CD4-positive, alpha-beta T cell (primary cell): ENCODE data around the gene BCL2L12. TPM values are rescaled to one million over a fixed set of nuclear protein-coding genes. Genes with fewer than 3 reads are reported as not detected.
"Not testable (repeated sequence)": the region's sequence is repeated elsewhere in the genome, so short reads cannot be mapped to it uniquely, and the experiment has no call there.

Source experiments
- ATAC-seq: fragments of 200-7000 bp; cut with Tn5 transposase; one replicate; pipeline ENCODE4 v1.10.0; 2022; ENCODE audit warnings: mild to moderate bottlenecking; ENCODE audit not compliant: poor library complexity
- CTCF ChIA-PET: fragments of 350-600 bp; sonication (Branson Sonifier 250); formaldehyde crosslinking; loops from one replicate; lab custom pipeline; 2021; ENCODE audit warnings: antibody characterized with exemption, inconsistent platforms; lab: Charles Lee
- POLR2A ChIA-PET: fragments of 350-600 bp; sonication (Branson Sonifier 250); formaldehyde crosslinking; loops from one replicate; lab custom pipeline; 2021; ENCODE audit warnings: antibody characterized with exemption, inconsistent platforms; lab: Charles Lee
- DNase-seq, 14 experiments: peaks; one replicate each; pipeline ENCODE4 v3.0.0-alpha.2; 2013 to 2020; ENCODE audit warnings: mixed read lengths in 2 of 14
- H3K27ac ChIP-seq, 2 donors: one replicate each; pipeline versions ENCODE4 v1.5.1 to v1.7.0; 2013; ENCODE audit warnings: low read length in 2 of 2, low read depth in 1 of 2, mild to moderate bottlenecking in 1 of 2
- H3K27me3 ChIP-seq, 2 experiments: 1 replicate in 1 of 2; 2 replicates in 1 of 2; pipeline versions ENCODE4 v1.6.1 to v1.7.0; 2013; ENCODE audit warnings: low read length in 2 of 2, control low read depth in 1 of 2, mild to moderate bottlenecking in 1 of 2, moderate library complexity in 1 of 2; ENCODE audit not compliant: insufficient read depth in 2 of 2, control insufficient read depth in 1 of 2
- H3K36me3 ChIP-seq: one replicate; pipeline ENCODE4 v1.6.1; 2013; ENCODE audit warnings: low read length, control low read depth; ENCODE audit not compliant: insufficient read depth
- H3K4me1 ChIP-seq: one replicate; pipeline ENCODE4 v1.6.1; 2013; ENCODE audit warnings: low read length, control low read depth; ENCODE audit not compliant: insufficient read depth
- H3K4me3 ChIP-seq: one replicate; pipeline ENCODE4 v1.5.1; 2013; ENCODE audit warnings: mild to moderate bottlenecking, low read length, moderate library complexity
- H3K9me3 ChIP-seq, 2 experiments: 1 replicate in 1 of 2; 2 replicates in 1 of 2; pipeline versions ENCODE4 v1.6.1 to v1.7.0; 2013; ENCODE audit warnings: low read length in 2 of 2, mild to moderate bottlenecking in 2 of 2, control low read depth in 1 of 2, moderate library complexity in 1 of 2; ENCODE audit not compliant: control insufficient read depth in 1 of 2, insufficient read depth in 1 of 2
- H3K27ac Mint-ChIP-seq: one replicate; pipeline ENCODE4 v1.8.0; 2020; ENCODE audit warnings: mixed read lengths
- H3K27me3 Mint-ChIP-seq: one replicate; pipeline ENCODE4 v1.8.0; 2021; ENCODE audit warnings: mixed read lengths
- H3K36me3 Mint-ChIP-seq: one replicate; pipeline ENCODE4 v1.8.0; 2021; ENCODE audit warnings: low read depth, mixed read lengths
- H3K4me1 Mint-ChIP-seq: one replicate; pipeline ENCODE4 v1.8.0; 2021; ENCODE audit warnings: low read depth, mixed read lengths
- H3K4me3 Mint-ChIP-seq: one replicate; pipeline ENCODE4 v1.8.0; 2020; ENCODE audit warnings: mild to moderate bottlenecking, mixed read lengths
- H3K9me3 Mint-ChIP-seq: one replicate; pipeline ENCODE4 v1.8.0; 2020; ENCODE audit warnings: mixed read lengths
- intact Hi-C, 2 experiments: fragments of 100-400 bp; cut with DNase I in 1 of 2; cut with micrococcal nuclease in 1 of 2; formaldehyde crosslinking; loops; one replicate each; pipeline versions ENCODE4 v1.15.1 to v1.9.0; 2023 to 2025; cut with DNase I, micrococcal nuclease
- polyA plus RNA-seq, 2 donors: library from polyadenylated mRNA; unstranded; fragments of 120-200 nt; gene quantifications; one replicate each; pipeline ENCODE4 v1.2.1, GENCODE V29; 2013
- total RNA-seq, 174 experiments: library from RNA in 2 of 174; stranded (reverse) in 2 of 174; gene quantifications; one replicate each; pipeline ENCODE4 v1.2.3 and lab custom pipeline; 2021 to 2026
- TF ChIP-seq, protein P1 (sequence below): fragments of 200-600 bp; IDR thresholded peaks from one replicate; pipeline ENCODE4 v1.8.0; 2022; ENCODE audit warnings: antibody characterized with exemption, mild to moderate bottlenecking

The BCL2L12 gene
- total RNA-seq (10 to 100 TPM in 1 of 2 experiments, 1 to 10 TPM in 1; 9.9 to 11.3 TPM), total RNA-seq (lab: John Stamatoyannopoulos, UW) (2.1 to 39.7 (median 6.4) reads per million in 172 experiments)
- polyA plus RNA-seq (2013, experiment 1 of 2), result 16.5 TPM
- 16.7 TPM for polyA plus RNA-seq (2013, experiment 2 of 2)

- Mint-ChIP-seq H3K9me3 (no peaks in the 10 kb centered on the region), H3K4me1 (peaks cover 18% of the 10 kb centered on the region), H3K27ac (peak within 1 kb of the TSS; percentile 88), H3K27me3 (no peaks in the 10 kb centered on the region), H3K36me3 (peaks cover 29% of the 10 kb centered on the region), H3K4me3 (peak within 1 kb of the TSS; percentile 95)
- intact Hi-C loops, result loop anchor here (1.0 to 10.0 kb wide), 6 partner anchors 10 to 1411 kb away; partner anchors contain the start of genes CARD8 (in 1 of the 2), PRR12 (in 1 of the 2) and SCAF1 (in 1 of the 2)
- ChIA-PET POLR2A (interaction anchor here (0.9 to 6.7 kb wide), 10 partner anchors 10 to 214 kb away, joined by 4 to 125 read pairs (median 9); partner anchors contain the start of genes FUZ, NOSIP, PIH1D1 and PRMT1), CTCF (interaction anchor here (0.8 to 1.6 kb wide), 4 partner anchors 13 to 192 kb away, joined by 3 to 4 read pairs (median 4); no protein-coding TSS in a partner anchor)
- H3K27ac ChIP-seq, result peak within 1 kb of the TSS; percentile 57 to 90
- no peaks in the 10 kb centered on the region for H3K27me3 ChIP-seq
- TF ChIP-seq, protein P1, sequence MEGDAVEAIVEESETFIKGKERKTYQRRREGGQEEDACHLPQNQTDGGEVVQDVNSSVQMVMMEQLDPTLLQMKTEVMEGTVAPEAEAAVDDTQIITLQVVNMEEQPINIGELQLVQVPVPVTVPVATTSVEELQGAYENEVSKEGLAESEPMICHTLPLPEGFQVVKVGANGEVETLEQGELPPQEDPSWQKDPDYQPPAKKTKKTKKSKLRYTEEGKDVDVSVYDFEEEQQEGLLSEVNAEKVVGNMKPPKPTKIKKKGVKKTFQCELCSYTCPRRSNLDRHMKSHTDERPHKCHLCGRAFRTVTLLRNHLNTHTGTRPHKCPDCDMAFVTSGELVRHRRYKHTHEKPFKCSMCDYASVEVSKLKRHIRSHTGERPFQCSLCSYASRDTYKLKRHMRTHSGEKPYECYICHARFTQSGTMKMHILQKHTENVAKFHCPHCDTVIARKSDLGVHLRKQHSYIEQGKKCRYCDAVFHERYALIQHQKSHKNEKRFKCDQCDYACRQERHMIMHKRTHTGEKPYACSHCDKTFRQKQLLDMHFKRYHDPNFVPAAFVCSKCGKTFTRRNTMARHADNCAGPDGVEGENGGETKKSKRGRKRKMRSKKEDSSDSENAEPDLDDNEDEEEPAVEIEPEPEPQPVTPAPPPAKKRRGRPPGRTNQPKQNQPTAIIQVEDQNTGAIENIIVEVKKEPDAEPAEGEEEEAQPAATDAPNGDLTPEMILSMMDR, result no peak
- peak within 1 kb of the TSS; percentile 62 for H3K4me3 ChIP-seq
- H3K36me3 ChIP-seq, result peaks cover 25% of the 10 kb centered on the region
- peaks cover 44% of the 10 kb centered on the region for H3K4me1 ChIP-seq
- peak; percentile 99 to 100 (median 99) for DNase-seq
- peak; percentile 78 for ATAC-seq
- H3K9me3 ChIP-seq, result no peaks in the 10 kb centered on the region
Measured at GRCh38 chr19:49665351-49666119, at the start of gene BCL2L12, which contains the start of gene IRF3. TSS of gene BCL2L12 (plus strand) at chr19:49665933. CDS start at chr19:49666693, 760 bp downstream. TSS of gene IRF3 (minus strand) at chr19:49665857. CDS start at chr19:49664838, 1,019 bp downstream.

DNA sequence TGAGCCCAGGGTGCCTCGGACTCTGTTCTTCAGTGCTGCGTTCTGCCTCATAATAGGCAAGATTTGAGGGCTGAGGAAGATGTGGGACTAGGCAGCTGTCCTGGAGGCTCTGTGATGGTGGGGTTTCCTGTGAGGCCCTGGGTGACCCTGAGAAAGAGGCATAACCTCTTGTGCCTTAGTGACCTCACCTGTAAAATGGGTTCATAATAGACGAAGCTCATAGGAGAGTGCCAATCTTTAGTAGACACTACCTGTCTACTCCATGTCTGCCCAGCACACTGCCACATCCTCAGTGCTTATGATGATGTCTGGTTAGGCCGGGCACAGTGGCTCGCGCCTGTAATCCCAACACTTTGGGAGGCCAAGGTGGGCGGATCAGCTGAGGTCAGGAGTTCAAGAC, 49.2 kb upstream of the BCL2L12 start:
- peaks cover 7% of the 10 kb centered on the region for H3K4me1 ChIP-seq
- Mint-ChIP-seq H3K4me1 (peaks cover 8% of the 10 kb centered on the region), H3K9me3 (no peaks in the 10 kb centered on the region), H3K4me3 (no peak overlapping the region), H3K27ac (no peak overlapping the region), H3K36me3 (peaks cover 73% of the 10 kb centered on the region), H3K27me3 (no peaks in the 10 kb centered on the region)
- no peak overlapping the region for H3K4me3 ChIP-seq
- ChIA-PET POLR2A (interaction anchor here (1.1 to 1.2 kb wide), 2 partner anchors 24 to 35 kb away, joined by 3 to 4 read pairs; partner anchors contain the start of genes PRRG2 and RRAS), CTCF (no interaction called here)
- no peaks in the 10 kb centered on the region for H3K27me3 ChIP-seq
- DNase-seq, result no peak
- peaks cover 0 to 17% of the 10 kb centered on the region in 2 experiments for H3K9me3 ChIP-seq
- intact Hi-C loops, result no loop called here
- no peak overlapping the region for H3K27ac ChIP-seq
- ATAC-seq, result no peak
- peaks cover 80% of the 10 kb centered on the region for H3K36me3 ChIP-seq
- TF ChIP-seq, protein P1, result no peak

- Histone ChIP-seq H3K27me3 (no peaks in the 10 kb centered on the region), H3K9me3 (peaks cover 0 to 17% of the 10 kb centered on the region in 2 experiments), H3K4me3 (no peak overlapping the region), H3K4me1 (peaks cover 7% of the 10 kb centered on the region), H3K36me3 (peaks cover 84% of the 10 kb centered on the region), H3K27ac (no peak overlapping the region)
- Mint-ChIP-seq H3K27me3 (no peaks in the 10 kb centered on the region), H3K4me1 (peaks cover 8% of the 10 kb centered on the region), H3K36me3 (peaks cover 77% of the 10 kb centered on the region), H3K27ac (no peak overlapping the region), H3K4me3 (no peak overlapping the region), H3K9me3 (no peaks in the 10 kb centered on the region)
- ChIA-PET CTCF (no interaction called here), POLR2A (interaction anchor here (1.1 to 1.2 kb wide), 2 partner anchors 23 to 36 kb away, joined by 3 to 4 read pairs; partner anchors contain the start of genes PRRG2 and RRAS)
- ATAC-seq, result no peak
- TF ChIP-seq, protein P1, result no peak
- intact Hi-C loops, result no loop called here
- no peak for DNase-seq
Measured at GRCh38 chr19:49616945-49617344, 48.8 kb upstream of the BCL2L12 start.

- H3K27me3 Mint-ChIP-seq, H3K4me1 ChIP-seq, H3K4me3 Mint-ChIP-seq, H3K4me3 ChIP-seq, H3K27ac Mint-ChIP-seq, DNase-seq, H3K27me3 ChIP-seq, H3K9me3 Mint-ChIP-seq, CTCF ChIA-PET, H3K27ac ChIP-seq, H3K4me1 Mint-ChIP-seq, ATAC-seq, intact Hi-C loops: not testable (repeated sequence)
- Histone ChIP-seq H3K9me3 (peaks cover 0 to 17% of the 10 kb centered on the region in 2 experiments), H3K36me3 (peaks cover 80% of the 10 kb centered on the region)
- peaks cover 77% of the 10 kb centered on the region for H3K36me3 Mint-ChIP-seq
- POLR2A ChIA-PET, result interaction anchor here (0.6 kb wide), 1 partner anchor 41 kb away, joined by 3 read pairs; no protein-coding TSS in a partner anchor
Measured at GRCh38 chr19:49617860-49618259, 47.9 kb upstream of the BCL2L12 start.
